ENCODE results near the gene PPP6R2.
"Not testable (repeated sequence)": the region's sequence is repeated elsewhere in the genome, so short reads cannot be mapped to it uniquely, and the experiment has no call there.

Gene PPP6R2

GRCh38 chr22:50398831-50399648, 55.9 kb downstream of the PPP6R2 start:
- no peak for DNase-seq (ENCODE audit: low read depth, low spot score)

GRCh38 chr22:50399751-50400331, 56.7 kb downstream of the PPP6R2 start:
- peak; percentile 63 for DNase-seq (ENCODE audit: low read depth, low spot score)

- no peak for DNase-seq (ENCODE audit: low read depth, low spot score)
Observed at GRCh38 chr22:50400406-50400805, 57.3 kb downstream of the PPP6R2 start.

GRCh38 chr22:50400931-50401330, 57.8 kb downstream of the PPP6R2 start:
- no peak for DNase-seq (ENCODE audit: low read depth, low spot score)

- DNase-seq (ENCODE audit: low read depth, low spot score) = no peak
Observed at GRCh38 chr22:50401907-50402306, 58.8 kb downstream of the PPP6R2 start.

- no peak for DNase-seq (ENCODE audit: low read depth, low spot score)
Observed at GRCh38 chr22:50403701-50404101, 60.6 kb downstream of the PPP6R2 start.

- DNase-seq (ENCODE audit: low read depth, low spot score) = no peak
Observed at GRCh38 chr22:50406416-50407170, 63.5 kb downstream of the PPP6R2 start.

- DNase-seq (ENCODE audit: low read depth, low spot score) = no peak
Observed at GRCh38 chr22:50408311-50408710, 65.2 kb downstream of the PPP6R2 start.

- DNase-seq (ENCODE audit: low read depth, low spot score) = not testable (repeated sequence)
Observed at GRCh38 chr22:50408954-50409353, 65.8 kb downstream of the PPP6R2 start.

GRCh38 chr22:50414476-50415248, 71.5 kb downstream of the PPP6R2 start:
- no peak for DNase-seq (ENCODE audit: low read depth, low spot score)

GRCh38 chr22:50415426-50415825, 72.3 kb downstream of the PPP6R2 start:
- DNase-seq (ENCODE audit: low read depth, low spot score) = no peak

GRCh38 chr22:50416996-50417395, 73.9 kb downstream of the PPP6R2 start:
- no peak for DNase-seq (ENCODE audit: low read depth, low spot score)

GRCh38 chr22:50417411-50418210, 74.5 kb downstream of the PPP6R2 start:
- no peak for DNase-seq (ENCODE audit: low read depth, low spot score)

- DNase-seq (ENCODE audit: low read depth, low spot score) = no peak
Observed at GRCh38 chr22:50418624-50419023, 75.5 kb downstream of the PPP6R2 start.

GRCh38 chr22:50419116-50419515, 76.0 kb downstream of the PPP6R2 start:
- DNase-seq (ENCODE audit: low read depth, low spot score) = no peak

- no peak for DNase-seq (ENCODE audit: low read depth, low spot score)
Observed at GRCh38 chr22:50420015-50420414, 76.9 kb downstream of the PPP6R2 start.

GRCh38 chr22:50420581-50420980, 77.5 kb downstream of the PPP6R2 start:
- DNase-seq (ENCODE audit: low read depth, low spot score) = no peak

GRCh38 chr22:50422046-50422445, 78.9 kb downstream of the PPP6R2 start:
- DNase-seq (ENCODE audit: low read depth, low spot score) = no peak

- no peak for DNase-seq (ENCODE audit: low read depth, low spot score)
Observed at GRCh38 chr22:50422961-50423815, 80.1 kb downstream of the PPP6R2 start.

GRCh38 chr22:50423956-50424355, 80.8 kb downstream of the PPP6R2 start:
- no peak for DNase-seq (ENCODE audit: low read depth, low spot score)

Data from ELF-1 (cell line).